Posterior vena cava (tissue), 2 donors: Measurements from ENCODE around the gene PEX12. TPM values are rescaled to one million over a fixed set of nuclear protein-coding genes. Genes with fewer than 3 reads are reported as not detected.
A peak's percentile ranks its signal among the peaks of the same experiment; 100 is the strongest.
"Not testable (repeated sequence)": the region's sequence is repeated elsewhere in the genome, so short reads cannot be mapped to it uniquely, and the experiment has no call there.

Experiments
- DNase-seq: peaks from one replicate; pipeline ENCODE4 v3.0.0-alpha.2; 2020; ENCODE audit warnings: low spot score
- intact Hi-C, 2 donors: fragments of 100-400 bp; cut with DNase I; formaldehyde crosslinking; loops; one replicate each; pipeline versions ENCODE4 v1.14.1 to v1.14.2; 2022 to 2023
- total RNA-seq, 2 donors: library from RNA; stranded (reverse); fragmentation: NEBNext Ultra II Directional; extraction: Animal tissue kit (Norgen Biotek cat#: 25700); gene quantifications; one replicate each; pipeline ENCODE4 v1.2.1, GENCODE V29; 2021
- donor health status: DM: yes; HTN: yes; CAD: no.
- donor health status: DM: yes; HTN: yes; CAD: no.

The PEX12 gene
- total RNA-seq, 2 donors from 2014 or later, result 3.4 to 3.6 TPM

DNA sequence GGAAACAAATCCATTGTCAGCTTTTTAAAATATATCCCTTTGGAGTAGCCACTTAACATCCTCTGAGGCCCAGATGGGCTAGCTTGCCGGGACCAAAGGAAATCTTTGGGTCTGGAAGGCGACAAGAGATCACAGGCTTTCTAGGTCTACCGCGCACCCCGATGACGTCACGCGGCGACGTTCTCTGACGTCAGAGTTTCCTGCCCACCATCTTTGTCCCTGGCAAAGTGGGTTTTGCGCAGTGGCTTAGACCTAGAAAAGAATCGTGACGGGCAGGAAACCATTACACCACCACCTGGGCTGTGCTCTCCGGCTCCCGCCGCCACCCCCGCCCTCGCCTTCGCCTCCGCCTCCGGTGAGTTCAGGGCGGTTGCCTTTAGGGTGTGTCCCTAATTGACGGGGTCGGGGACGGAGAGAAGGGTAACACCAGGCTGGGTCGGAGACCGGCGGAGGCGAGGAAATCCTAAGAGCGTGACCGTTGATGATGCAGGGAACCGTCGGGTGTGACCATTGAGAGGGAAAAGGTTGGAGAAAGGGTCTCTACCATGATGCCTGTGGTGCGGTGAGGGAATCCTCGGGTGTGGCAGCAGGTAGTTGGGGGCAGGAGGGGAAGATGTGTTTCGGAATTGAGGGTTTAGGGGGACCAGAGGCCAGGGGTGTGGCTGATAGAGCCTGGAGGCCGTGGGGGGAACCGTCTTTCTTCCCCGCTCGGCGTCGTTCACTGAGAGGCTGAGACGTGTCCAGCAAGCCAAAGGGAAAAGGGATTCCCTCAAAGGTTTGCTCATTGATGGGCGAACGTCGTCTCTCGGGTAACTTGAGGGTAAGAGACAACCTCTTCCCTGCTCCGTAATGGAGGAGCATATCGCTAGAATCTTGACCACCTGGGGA is 8.9 kb upstream of the PEX12 start, which contains the start of gene AP2B1:
TSS of gene AP2B1 (plus strand) at position 249 of the 888 bp plus-strand sequence. CDS start 6,709 bp downstream, outside the sequence.
- peak; percentile 98 for DNase-seq
- intact Hi-C loops, result loop anchor here in 1 of 2 donors (10.0 kb wide), 1 partner anchor 217 kb away; the partner anchor contains the start of gene TAF15

DNA sequence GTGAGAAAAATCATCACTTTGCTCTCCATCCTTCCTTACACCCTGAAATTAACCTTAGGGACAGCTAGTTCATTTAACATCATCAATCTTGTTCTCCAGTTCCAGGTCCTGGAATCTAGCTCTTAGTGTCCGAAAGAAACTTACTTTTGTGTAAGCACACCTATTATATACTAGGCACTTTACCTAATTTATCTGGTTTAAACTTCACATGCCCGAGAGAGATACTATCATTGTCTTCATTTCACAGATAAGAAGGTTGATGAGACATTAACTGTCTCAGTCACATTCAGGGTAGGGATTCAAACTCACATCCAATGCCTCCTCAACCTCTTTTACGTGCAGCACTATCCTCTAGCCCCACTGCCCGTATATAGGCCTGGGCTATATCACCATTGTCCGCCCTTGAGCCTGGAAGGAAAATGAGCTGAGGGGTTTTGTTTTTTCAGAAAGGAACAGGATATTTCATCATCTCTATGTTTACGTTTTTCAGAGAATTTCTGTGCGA is 8.2 kb upstream of the PEX12 start:
- DNase-seq, result no peak
- intact Hi-C loops, result loop anchor here in 1 of 2 donors (10.0 kb wide), 1 partner anchor 218 kb away; the partner anchor contains the start of gene TAF15

DNA sequence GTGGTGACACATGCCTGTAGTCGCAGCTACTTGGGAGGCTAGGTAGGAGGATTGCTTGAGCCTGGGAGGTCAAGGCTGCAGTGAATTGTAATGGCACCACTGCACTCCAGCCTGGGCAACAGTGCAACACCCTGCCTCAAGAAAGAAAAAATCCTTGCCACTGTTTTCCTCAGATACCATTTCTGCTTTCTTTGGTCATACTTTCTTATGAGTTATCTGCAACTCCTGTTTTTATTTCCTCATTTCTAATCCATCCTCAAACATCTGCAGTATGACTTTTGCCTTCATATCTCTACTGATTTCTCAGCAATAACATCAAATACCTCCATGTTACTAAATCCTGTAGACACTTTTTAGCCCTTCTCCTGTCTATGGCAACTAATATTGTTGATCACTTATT is 5.7 kb upstream of the PEX12 start:
- intact Hi-C loops, result loop anchor here in 1 of 2 donors (10.0 kb wide), 1 partner anchor 221 kb away; the partner anchor contains the start of gene TAF15
- DNase-seq, result no peak

DNA sequence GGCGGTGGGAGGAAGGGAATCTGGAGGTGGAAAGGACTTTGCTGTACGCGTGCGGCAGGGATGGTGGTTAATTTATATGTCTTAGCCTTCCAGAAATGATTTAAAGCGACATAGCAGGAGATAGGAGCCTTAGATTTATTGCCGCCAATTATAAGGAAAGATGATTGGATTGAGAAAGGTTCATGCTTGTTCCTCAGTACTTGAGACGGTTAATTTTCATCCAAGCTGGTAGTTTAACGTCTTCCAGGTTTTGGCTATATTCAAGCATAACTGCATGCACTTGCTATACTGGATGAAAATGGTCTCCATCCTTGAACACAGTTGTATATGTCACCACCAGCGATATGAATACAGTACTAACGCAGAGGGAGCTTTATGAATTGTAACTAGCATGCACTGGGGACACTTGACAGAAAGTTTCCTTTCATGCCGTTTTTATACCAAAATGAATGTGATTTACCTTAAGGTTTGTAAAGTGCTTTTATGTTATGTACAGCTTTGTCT is 610 bp upstream of the PEX12 start:
- intact Hi-C loops, result no loop called here
- no peak for DNase-seq

DNA sequence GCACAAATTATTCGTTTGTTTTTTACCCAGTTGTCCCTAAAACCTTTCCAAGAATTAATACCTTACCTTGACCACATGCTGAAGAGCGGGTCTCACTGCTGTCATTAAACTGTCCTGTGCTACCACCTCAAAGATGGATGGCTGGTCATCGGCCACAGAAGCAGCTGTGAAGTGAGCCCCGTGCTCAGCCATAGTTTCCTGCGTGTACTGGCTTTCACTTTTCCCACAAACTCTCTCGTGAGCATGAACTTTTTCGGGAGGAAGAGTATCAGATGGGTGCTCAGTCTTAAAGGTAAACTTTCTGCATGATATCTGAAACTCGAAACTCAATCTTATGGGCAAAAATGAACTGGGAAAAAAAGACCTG is 558 bp downstream of the PEX12 start:
- intact Hi-C loops, result no loop called here
- no peak for DNase-seq

DNA sequence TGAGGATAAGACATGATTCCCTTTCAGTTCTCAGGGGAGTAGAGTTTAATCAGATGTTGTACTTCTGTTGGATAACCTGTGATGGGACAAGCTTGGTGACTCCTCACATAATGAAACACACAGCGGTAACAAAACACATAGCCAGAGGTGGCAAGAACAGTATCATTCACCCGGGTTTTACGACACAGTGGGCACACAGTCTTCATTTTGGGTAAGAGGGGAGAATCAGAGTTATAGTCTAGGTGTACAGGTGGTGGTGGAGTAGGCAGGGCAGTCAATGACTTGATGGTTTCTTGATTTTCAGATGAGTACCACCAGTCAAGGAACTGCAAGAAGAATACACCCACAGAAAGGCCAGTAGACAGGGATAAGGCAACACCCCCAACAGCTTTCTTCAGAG is 2.6 kb downstream of the PEX12 start:
- intact Hi-C loops, result no loop called here
- no peak for DNase-seq

DNA sequence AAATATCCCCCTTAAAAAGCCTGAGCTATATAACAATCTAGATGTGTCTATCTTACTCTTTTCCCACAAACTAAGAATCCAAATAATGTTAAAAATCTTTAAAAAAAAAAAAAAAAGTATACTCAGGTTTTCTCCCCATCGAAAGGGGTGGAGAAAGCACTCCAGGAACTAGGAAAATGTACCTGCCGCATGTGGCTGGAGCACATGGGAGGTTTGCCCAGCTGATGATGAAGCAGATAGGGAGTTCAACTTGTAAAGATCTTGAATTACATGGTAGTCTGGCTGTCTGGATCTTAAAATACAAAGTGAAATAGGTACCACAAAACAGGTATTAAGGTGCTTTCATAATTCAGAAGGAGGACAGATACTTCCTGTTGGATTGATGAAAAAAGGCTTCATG is 9.0 kb downstream of the PEX12 start:
- intact Hi-C loops, result no loop called here

DNA sequence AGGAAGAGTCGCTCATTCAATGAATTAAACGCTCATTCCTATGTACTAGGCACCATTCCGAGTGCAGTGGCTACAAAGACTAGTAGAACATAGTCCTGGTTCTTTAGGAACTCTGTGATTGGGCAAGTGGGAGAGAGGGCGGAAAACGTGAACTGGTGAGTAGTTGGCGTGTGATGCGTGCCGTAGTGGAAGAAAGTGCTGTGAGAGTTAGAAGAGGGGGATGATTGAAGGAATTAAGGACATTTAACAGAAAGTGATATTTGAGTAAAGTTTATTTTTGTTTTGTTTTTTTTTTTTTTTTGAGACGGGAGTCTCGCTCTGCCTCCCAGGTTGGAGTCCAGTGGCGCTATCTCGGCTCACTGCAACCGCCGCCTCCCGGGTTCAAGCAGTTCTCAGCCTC is 9.8 kb downstream of the PEX12 start:
- DNase-seq, result no peak
- intact Hi-C loops, result no loop called here

More for the DNA sequence above, 9.0 kb downstream of the PEX12 start:
- DNase-seq, result no peak

DNA sequence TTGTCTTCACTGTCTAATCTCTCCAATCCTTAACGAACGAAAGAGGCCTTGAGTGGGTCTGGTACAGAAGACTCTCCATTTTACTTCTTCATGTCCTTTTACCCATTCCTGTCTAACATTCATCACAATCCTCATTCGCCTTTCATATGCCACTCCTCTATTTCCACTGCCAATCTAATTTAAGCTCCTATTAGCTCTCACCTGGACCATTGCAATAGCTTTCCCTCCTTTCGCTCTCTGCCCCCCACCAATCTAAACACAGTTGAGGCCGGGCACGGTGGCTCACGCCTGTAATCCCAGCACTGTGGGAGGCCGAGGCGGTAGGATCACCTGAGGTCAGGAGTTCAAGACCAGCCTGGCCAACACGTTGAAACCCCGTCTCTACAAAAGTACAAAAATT is 11.4 kb downstream of the PEX12 start:
- intact Hi-C loops, result no loop called here
- peak; percentile 48 for DNase-seq

DNA sequence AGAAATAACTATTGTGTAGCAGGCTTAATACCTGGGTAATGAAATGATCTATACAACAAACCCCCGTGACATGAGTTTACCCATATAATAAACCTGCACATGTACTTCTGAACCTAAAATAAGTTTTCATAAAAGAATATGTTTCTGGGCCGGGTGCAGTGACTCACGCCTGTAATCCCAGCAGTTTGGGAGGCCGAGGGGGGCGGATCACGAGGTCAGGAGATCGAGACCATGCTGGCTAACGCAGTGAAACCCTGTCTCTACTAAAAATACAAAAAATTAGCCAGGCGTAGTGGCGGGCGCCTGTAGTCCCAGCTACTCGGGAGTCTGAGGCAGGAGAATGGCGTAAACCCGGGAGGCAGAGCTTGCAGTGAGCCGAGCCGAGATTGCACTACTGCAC is 15.2 kb downstream of the PEX12 start:
- DNase-seq, intact Hi-C loops: not testable (repeated sequence)

DNA sequence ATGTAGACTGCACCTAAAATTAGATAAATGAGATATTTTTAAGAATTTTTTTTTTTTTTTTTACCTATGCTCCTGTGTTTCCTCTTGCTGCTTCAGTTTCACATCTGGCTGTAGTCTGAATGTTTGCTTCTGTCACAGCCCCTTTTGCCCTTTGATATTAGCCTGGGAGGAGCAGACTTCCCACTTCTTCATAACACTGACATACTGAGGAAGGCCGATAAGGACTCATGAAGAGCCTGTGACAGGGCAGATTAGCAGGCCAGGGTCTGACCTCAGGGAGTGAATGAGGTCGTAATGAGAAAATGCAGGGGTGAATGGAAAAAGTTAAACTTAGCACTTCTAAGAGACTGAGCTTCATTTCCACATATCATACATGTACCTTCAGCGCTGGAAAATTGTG is 17.7 kb downstream of the PEX12 start, which contains the start of gene SLFN14:
TSS of gene SLFN14 (minus strand) at position 117 of the 400 bp plus-strand sequence. CDS start 2,757 bp downstream, outside the sequence.
- intact Hi-C loops, result no loop called here
- no peak for DNase-seq

DNA sequence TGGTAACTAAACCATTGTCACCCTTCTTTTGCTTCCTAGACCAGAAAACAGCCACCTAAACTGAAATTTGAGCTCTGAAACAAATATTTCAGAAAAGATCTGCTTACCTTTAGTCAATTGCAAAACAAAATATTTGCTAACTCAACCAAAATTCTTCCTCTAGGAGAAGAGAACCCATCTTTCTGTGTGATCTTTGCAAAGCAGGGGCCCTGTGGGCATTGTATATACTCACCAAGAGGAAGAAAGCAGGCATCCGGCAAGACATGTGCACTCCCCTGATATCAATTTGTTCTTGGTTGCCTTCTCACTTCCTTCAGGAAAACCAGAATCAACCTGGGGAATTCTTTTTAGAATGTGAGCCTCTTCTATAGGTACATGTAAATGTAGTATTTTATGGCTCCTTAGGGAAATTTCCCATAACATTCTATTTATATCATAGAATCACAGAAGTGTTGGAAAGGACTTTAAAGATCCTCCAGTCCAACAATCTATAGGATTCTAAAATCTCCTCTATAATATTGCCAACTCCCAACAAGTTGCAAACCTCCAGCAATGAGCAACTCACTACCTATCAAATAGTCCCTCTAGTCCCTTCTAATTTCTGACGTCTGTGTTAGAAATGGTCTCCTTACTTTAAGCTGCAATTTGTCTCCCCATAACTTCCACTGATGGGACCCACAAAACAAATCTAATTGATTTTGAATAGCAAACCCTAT is 18.7 kb downstream of the PEX12 start:
- intact Hi-C loops, result no loop called here
- DNase-seq, result no peak

DNA sequence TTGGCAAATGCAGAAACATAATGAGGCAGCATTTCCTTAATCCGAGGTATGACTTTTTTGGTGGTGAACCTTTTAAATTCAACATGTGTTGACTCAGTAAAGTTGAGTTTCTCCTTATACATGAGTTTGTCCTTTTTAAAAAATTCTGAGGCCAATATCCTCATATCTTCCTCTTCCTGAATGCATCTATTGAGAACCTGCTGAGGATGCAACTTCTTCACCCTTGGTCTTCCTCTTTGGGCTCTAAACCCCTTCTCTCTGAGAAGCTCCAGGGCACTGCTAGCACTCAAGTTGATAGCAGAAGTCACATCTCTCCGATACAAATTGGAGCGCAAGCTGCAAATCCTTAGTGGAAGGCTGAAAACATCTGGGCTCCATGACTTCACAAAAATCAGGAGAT is 21.0 kb downstream of the PEX12 start:
- intact Hi-C loops, result no loop called here
- DNase-seq, result no peak

DNA sequence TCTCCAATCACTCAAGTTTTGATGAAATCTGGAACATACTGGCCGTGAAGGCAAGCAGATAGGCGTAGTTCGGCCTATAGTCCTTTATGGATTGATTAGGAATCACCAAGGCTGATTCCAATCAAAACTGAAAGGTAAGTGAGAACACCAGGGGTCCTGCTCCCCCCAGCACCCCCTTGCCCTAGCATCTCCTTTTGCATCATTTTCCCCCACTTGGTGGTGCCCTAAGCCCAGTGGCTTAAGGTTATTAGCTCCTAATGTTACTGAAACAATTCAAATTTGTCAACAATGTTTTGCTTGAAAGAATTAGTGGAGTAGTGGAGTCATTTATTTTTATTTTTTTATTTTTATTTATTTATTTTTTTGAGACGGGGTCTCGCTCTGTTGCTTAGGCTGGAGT is 22.7 kb downstream of the PEX12 start:
- intact Hi-C loops, result no loop called here
- no peak for DNase-seq

DNA sequence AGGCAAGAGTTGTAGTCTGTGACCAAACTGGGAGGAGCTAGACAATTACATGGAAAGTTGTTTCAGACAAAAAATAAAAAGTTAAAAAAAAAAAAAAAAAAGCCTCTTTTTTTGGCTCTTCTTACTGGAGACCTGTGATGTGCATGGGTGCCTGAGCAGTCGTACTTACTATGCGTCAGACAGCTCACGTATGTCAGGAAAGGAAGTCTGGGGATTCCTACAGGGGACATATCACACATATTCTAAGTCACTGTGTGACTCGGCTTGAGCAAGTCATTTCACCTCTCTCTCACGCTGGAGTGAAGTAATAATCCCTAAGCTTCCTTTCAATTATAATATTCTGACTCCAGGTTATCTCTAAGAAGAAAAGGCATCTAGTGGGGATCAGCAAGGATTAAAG is 23.7 kb downstream of the PEX12 start:
- no peak for DNase-seq
- intact Hi-C loops, result no loop called here

DNA sequence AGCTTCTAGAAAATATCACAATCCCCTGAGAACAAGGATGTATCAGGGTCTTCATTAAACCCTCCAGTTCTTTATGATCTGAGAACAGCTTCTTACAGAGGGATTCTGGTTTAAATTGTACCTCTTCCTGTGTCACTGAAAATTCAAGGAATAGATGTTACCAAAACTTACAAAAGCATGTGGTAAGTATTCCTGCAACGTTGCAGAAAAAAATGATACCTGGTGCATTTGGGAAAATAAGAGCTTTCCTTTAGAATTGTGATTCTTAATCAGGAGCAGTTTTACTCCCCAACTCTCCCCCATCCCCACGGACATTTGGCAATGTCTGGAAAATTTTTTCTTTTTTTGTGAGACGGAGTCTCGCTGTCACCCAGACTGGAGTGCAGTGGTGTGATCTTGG is 25.1 kb downstream of the PEX12 start:
- intact Hi-C loops, result no loop called here

DNA sequence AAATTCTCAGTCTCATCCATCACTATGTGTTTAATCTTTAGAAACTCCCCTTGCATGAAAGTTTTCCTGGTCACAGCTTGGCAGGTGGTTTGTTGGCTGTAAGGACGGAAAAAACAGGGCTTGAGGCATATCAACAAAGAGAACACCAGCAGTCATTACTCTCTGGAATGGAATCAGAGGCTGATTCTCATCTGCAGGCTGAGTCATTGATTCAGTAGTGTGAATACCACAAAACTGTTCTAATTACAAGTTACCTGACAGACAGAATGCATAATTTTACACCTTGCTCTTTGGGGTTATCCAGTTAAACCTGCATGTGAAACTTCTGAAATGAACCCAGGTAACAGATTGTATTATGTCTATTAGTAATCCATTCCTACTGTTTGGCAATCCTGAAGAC is 29.4 kb downstream of the PEX12 start:
- no peak for DNase-seq
- intact Hi-C loops, result loop anchor here in 1 of 2 donors (10.0 kb wide), 1 partner anchor 384 kb away; no protein-coding TSS in a partner anchor

More for the DNA sequence above, 25.1 kb downstream of the PEX12 start:
- DNase-seq, result no peak

DNA sequence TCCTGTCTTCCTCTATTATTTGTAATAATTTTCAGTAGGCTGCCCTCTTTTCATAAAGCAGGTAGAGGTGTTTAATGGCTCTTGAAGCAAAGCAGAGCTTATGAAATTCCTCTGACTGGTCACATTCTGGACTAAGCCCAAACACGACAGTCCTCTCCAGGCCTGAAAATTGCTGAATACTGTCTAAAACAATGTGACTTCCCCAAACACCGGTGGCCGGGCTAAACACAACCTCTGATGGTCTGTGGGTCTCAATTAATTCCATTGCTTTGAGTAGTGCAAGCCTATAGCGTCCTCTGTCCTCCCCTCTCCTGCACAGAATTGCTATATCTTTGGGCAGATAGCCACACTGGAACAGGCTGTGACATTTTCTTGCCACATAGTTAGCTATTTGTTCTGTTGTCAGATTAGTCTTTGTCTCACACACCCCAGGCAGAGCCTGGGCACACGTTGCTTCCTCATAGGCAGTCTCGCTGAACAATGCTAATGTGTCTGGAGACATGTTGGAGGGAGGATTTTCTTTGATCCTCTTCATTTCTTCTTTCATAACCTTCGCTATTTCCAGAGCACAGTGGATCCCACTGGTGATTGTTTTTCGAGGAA is 30.1 kb downstream of the PEX12 start:
- intact Hi-C loops, result loop anchor here in 1 of 2 donors (10.0 kb wide), 1 partner anchor 384 kb away; no protein-coding TSS in a partner anchor
- no peak for DNase-seq

DNA sequence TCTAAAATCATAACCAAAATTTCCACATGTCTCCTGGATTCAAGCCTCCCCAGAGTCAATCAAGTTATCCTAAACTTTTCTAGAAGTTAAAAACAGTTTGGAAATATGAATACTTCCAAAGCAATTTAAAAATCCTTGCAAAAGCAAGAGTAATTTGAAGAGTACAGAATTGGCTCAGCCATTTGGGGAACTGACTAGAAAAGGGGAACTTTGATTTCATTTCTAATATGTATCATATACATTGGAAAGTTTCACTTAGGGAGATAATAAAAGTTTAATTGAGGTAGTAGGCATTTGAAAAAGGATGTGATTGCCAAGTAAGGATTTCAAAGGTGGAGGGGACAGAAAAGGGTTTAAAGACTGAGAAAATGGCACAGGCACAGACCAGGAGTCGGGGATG is 31.9 kb downstream of the PEX12 start:
- DNase-seq, result no peak
- intact Hi-C loops, result loop anchor here in 1 of 2 donors (10.0 kb wide), 1 partner anchor 382 kb away; no protein-coding TSS in a partner anchor
